Left lung (tissue), 10 donors: Measurements from ENCODE around the gene PTGES2. TPM values are rescaled to one million over a fixed set of nuclear protein-coding genes. Genes with fewer than 3 reads are reported as not detected.
A peak's percentile ranks its signal among the peaks of the same experiment; 100 is the strongest.

Experiments
- ATAC-seq: fragments of 200-7000 bp; cut with Tn5 transposase; one replicate; pipeline ENCODE4 v1.9.1; 2020; ENCODE audit warnings: moderate library complexity
- DNase-seq, 4 donors: peaks; one replicate each; pipeline ENCODE4 v3.0.0-alpha.2; 2013 to 2020
- H3K27ac ChIP-seq, 2 donors: fragments of 200-600 bp; sonication (generic) in 1 of 2; one replicate each; pipeline versions ENCODE4 v1.5.0 to v1.8.0; 2020 to 2021
- H3K27me3 ChIP-seq, 2 donors: fragments of 200-600 bp; sonication (generic) in 1 of 2; one replicate each; pipeline versions ENCODE4 v1.5.0 to v1.8.0; 2020 to 2021
- H3K36me3 ChIP-seq, 2 donors: fragments of 200-600 bp; sonication (generic) in 1 of 2; one replicate each; pipeline versions ENCODE4 v1.5.0 to v1.8.0; 2020 to 2021
- H3K4me1 ChIP-seq, 2 donors: fragments of 200-600 bp; one replicate each; pipeline ENCODE4 v1.8.0; 2021
- H3K4me3 ChIP-seq, 2 donors: fragments of 200-600 bp; sonication (generic) in 1 of 2; one replicate each; pipeline versions ENCODE4 v1.5.0 to v1.8.0; 2020 to 2021; ENCODE audit warnings: mild to moderate bottlenecking in 1 of 2
- H3K9me3 ChIP-seq, 2 donors: fragments of 200-600 bp; sonication (generic) in 1 of 2; one replicate each; pipeline versions ENCODE4 v1.5.0 to v1.8.0; 2020 to 2021
- intact Hi-C, 2 donors: fragments of 100-400 bp; cut with DNase I; formaldehyde crosslinking; loops; one replicate each; pipeline versions ENCODE4 v1.11.2 to v1.14.2; 2022
- polyA plus RNA-seq, 6 donors: library from polyadenylated mRNA; unstranded; fragments of 120-200 nt; gene quantifications; one replicate each; pipeline ENCODE4 v1.2.1, GENCODE V29; 2013; ENCODE audit not compliant: insufficient read length in 6 of 6
- total RNA-seq, 2 donors: library from RNA; stranded (reverse); fragmentation: NEBNext Ultra II Directional; extraction: Animal tissue kit (Norgen Biotek cat#: 25700); gene quantifications; one replicate each; pipeline ENCODE4 v1.2.1, GENCODE V29; 2021
- TF ChIP-seq, protein P1 (sequence below), 2 donors: fragments of 200-600 bp; sonication (generic) in 1 of 2; IDR thresholded peaks; one replicate each; pipeline versions ENCODE4 v1.5.0 to v1.8.0; 2021; ENCODE audit warnings: antibody characterized with exemption in 2 of 2
- donor health status: DM: no; HTN: yes; CAD: no.
- donor health status: DM: no; HTN: no; CAD: no.

Gene PTGES2
- total and polyA plus RNA-seq, 8 donors: 25.8 to 56.9 (median 37.3) TPM

DNA sequence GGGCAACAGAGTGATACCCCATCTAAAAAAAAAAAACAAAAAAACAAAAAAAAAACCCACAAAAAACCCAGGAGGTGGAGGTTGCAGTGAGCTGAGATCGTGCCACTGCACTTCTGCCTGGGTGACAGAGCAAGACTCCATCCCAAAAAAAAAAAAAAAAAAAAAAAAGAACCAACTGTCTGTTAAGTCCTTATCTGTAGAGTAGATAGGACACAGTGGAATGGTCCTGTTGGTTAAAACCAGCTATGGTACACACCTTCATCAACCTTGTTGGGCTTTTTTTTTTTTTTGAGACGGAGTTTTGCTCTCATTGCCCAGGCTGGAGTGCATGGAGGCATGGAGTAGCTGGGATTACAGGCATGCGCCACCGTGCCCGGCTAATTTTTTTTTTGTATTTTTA is 47.3 kb downstream of the PTGES2 start:
- Histone ChIP-seq H3K4me3 (no peak overlapping the region), H3K4me1 (peaks cover 22 to 75% of the 10 kb centered on the region in 2 donors), H3K27ac (peak overlapping the region; percentile 49 to 67), H3K9me3 (no peaks in the 10 kb centered on the region), H3K27me3 (no peaks in the 10 kb centered on the region), H3K36me3 (no peaks in the 10 kb centered on the region)
- no peak for ATAC-seq
- TF ChIP-seq, protein P1, sequence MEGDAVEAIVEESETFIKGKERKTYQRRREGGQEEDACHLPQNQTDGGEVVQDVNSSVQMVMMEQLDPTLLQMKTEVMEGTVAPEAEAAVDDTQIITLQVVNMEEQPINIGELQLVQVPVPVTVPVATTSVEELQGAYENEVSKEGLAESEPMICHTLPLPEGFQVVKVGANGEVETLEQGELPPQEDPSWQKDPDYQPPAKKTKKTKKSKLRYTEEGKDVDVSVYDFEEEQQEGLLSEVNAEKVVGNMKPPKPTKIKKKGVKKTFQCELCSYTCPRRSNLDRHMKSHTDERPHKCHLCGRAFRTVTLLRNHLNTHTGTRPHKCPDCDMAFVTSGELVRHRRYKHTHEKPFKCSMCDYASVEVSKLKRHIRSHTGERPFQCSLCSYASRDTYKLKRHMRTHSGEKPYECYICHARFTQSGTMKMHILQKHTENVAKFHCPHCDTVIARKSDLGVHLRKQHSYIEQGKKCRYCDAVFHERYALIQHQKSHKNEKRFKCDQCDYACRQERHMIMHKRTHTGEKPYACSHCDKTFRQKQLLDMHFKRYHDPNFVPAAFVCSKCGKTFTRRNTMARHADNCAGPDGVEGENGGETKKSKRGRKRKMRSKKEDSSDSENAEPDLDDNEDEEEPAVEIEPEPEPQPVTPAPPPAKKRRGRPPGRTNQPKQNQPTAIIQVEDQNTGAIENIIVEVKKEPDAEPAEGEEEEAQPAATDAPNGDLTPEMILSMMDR (IDR thresholded peaks at IDR 0.05): no peak
- DNase-seq: no peak
- intact Hi-C loops: no loop called here

DNA sequence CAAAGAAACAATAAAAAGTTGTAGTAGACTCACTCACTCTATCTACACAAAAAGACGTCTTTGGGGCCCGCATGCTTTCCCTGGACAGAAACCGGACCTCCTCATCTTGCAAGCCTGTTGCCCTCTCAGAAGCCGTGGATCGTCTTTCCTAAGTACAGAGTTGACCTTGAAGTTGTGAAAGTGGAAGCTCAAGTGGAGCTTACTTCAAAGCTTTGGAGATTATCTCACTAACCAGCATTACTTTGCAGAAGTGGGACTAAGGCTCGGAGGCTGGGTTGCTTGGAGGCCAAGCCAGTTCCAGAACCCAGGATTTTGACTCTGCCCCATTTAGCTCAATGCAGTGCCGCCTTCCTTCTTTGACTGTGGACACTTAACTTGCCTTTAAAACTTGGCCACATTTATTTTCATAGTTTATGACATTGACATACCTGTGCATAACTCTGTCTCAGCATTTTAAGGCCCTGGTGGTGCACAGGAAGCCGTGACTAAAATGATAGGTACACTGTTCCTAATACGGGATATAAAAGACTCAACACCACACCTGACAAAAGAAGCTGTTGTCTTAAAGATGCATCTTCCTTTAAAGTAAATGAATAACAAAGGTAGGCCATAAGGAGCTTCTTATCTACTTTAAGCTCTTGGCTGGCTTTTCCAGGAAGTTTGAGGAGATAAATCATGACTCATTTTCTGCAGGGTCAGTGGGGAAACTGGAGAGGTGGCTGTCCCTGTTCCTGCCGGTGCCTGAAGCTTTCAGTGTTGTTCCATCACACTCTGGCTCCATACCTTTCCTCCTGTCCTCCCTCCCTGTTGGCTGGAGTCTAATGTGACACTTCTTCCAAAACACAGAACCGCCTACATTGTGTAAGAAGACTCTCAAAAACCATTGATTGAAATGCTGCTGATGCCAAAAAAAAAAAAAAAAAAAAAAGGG is 48.8 kb downstream of the PTGES2 start:
- Histone ChIP-seq H3K9me3 (no peaks in the 10 kb centered on the region), H3K4me1 (peaks cover 25 to 78% of the 10 kb centered on the region in 2 donors), H3K4me3 (no peak overlapping the region), H3K36me3 (no peaks in the 10 kb centered on the region), H3K27me3 (no peaks in the 10 kb centered on the region), H3K27ac (peak overlapping the region; percentile 53 to 74)
- peak; percentile 73 for ATAC-seq
- DNase-seq: no peak
- TF ChIP-seq, protein P1 (IDR thresholded peaks at IDR 0.05): no peak
- intact Hi-C loops: no loop called here

DNA sequence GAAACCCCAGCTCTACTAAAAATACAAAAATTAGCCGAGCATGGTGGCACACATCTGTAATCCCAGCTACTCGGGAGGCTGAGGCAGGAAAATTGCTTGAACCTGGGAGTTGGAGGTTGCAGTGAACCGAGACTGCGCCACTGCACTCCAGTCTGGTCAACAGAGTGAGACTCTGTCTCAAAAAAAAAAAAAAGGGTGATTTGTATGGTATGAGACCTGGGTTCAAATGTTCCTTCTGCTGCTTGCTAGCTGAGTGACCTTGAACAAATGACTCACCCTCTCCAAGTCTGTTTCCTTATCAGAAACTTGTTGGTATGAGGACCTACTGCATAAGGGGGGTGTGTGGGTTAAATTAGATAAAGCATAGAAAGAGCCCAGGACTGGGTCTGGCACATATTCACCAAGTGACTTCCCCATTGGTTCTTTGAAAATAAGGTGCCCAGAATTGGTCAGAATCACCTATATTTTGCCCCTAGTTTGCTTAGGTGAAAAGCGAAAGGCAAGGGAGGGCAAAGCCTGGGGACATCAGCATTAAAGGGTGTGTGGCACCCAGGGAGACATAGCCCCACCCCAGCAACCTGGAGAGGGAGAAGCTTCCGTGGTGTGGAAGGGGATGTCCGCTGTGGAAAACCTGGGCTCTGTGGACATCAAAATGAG is 49.6 kb downstream of the PTGES2 start:
- no peaks in the 10 kb centered on the region for H3K9me3 ChIP-seq
- H3K4me3 ChIP-seq: no peak overlapping the region
- DNase-seq: no peak
- ATAC-seq: peak; percentile 26
- TF ChIP-seq, protein P1 (IDR thresholded peaks at IDR 0.05): no peak
- intact Hi-C loops: no loop called here
- H3K27ac ChIP-seq: peak overlapping the region; percentile 53 to 74
- no peaks in the 10 kb centered on the region for H3K27me3 ChIP-seq
- H3K4me1 ChIP-seq: peaks cover 32 to 81% of the 10 kb centered on the region in 2 donors
- H3K36me3 ChIP-seq: no peaks in the 10 kb centered on the region

DNA sequence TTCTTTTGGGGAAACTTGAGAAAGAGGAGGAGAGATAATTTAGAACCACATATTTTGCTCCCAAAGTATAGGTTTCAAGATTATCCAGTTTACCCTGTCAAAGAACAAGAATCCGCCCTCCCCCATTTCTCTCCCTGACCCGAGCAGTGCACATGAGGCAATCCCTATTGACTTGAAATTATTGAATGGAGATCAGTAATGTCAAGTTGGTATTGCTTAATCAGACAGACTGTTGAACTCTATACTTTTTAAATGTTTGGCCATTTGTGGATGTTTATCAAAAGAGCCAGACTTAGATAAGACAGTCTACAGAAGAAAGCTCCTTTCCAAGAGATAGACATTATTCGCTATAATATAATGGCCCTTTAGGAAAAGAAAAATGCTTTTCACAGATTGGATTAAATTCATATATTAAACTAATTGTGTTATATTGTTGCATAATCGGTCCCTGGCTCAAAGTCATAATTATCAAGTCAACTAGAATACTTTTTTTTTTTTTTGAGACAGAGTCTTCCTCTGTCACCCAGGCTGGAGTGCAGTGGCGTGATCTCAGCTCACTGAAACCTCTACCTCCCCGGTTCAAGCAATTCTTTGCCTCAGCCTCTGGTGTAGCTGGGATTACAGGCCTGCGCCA is 54.2 kb downstream of the PTGES2 start:
- no peaks in the 10 kb centered on the region for H3K36me3 ChIP-seq
- no peaks in the 10 kb centered on the region for H3K27me3 ChIP-seq
- peaks cover 41 to 81% of the 10 kb centered on the region in 2 donors for H3K4me1 ChIP-seq
- H3K9me3 ChIP-seq: no peaks in the 10 kb centered on the region
- H3K27ac ChIP-seq: peak overlapping the region; percentile 77 to 88
- DNase-seq (no peak), ATAC-seq (peak; percentile 2)
- TF ChIP-seq, protein P1 (IDR thresholded peaks at IDR 0.05): no peak
- no peak overlapping the region for H3K4me3 ChIP-seq
- intact Hi-C loops: no loop called here
